Jurkat, Clone E6-1 (cell line): ENCODE data around the gene AHSA1.

Experiments used
- DNase-seq: peaks from one replicate; pipeline ENCODE4 v3.0.0-alpha.2; 2011; ENCODE audit warnings: low read depth, low spot score
- H3K4me3 ChIP-seq: 2 replicates; pipeline ENCODE4 v1.5.1; 2011; ENCODE audit warnings: mild to moderate bottlenecking, low read length, control low read depth, moderate library complexity

AHSA1 gene

DNA sequence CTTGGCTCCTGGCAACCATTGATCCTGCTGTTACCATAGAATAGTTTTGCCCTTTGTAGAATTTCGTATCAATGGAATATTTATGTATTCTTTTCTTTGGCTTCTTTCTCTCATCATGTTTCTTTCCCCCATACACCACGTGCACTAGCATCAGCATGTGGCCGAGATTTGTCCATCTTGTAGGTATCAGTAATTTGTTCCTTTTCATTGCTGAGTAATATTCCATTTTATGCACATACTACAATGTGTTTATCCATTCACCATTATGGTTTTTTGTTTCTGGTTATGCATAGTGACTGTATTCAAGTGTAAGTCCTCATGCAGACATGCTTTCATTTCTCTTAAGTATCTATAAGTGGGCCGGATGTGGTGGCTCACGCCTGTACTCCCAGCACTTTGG is 45.2 kb downstream of the AHSA1 start:
- no peak overlapping the region for H3K4me3 ChIP-seq
- no peak for DNase-seq

DNA sequence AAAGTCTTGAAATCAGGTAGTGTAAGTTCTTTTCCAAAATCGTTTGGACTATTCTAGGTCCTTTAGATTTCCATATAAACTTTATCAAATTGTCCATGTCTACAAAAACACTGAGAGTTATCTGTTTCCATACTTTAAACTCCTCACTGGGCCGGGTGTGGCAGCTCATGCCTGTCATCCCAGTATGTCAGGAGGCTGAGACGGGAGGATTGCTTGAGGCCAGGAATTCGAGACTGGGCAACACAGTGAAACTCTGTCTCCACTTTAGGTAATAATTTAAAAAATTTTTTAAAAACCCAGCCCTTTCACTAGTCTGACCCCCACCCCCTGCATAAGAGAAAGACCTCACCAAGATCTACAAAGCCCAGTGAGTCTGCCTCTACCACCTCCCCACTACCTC is 47.1 kb downstream of the AHSA1 start:
- H3K4me3 ChIP-seq: no peak overlapping the region
- no peak for DNase-seq

DNA sequence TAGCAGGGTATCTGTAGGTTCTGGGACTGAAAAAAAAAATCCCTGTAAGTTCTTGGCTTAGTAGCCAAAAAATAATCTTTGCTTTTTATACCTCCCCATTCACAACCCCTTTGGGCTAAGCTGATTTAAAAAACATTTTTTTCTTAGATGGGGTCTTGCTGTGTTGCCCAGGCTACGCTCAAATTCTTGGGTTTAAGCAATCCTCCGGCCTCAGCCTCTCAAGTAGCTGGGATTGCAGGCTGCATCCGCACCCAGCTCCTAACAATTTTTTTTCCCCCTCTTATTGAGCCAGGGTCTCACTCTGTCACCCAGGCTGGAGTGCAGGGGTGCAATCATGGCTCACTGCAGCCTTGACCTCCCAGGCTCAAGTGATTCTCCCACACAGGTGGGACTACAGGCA is 49.9 kb downstream of the AHSA1 start:
- H3K4me3 ChIP-seq: no peak overlapping the region
- DNase-seq: no peak

DNA sequence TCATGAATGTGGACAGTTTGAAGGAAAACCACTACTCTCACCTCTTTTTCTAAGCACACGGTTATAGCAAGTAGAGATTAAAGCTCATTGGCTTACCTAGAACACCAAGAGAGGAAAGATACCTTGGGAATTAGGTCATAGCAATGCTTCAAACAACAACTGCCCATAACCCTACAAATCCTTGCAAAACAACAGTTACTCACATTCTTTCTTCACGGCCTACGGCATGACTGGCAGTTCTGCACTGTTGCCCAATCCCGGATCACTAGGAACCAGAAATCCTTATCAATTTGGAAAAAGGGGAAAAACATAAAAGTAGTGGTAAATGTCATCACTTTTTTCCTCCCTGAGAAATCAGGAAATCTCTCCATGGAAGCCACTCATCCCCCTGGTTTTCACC is 50.4 kb downstream of the AHSA1 start:
- DNase-seq: no peak
- no peak overlapping the region for H3K4me3 ChIP-seq

DNA sequence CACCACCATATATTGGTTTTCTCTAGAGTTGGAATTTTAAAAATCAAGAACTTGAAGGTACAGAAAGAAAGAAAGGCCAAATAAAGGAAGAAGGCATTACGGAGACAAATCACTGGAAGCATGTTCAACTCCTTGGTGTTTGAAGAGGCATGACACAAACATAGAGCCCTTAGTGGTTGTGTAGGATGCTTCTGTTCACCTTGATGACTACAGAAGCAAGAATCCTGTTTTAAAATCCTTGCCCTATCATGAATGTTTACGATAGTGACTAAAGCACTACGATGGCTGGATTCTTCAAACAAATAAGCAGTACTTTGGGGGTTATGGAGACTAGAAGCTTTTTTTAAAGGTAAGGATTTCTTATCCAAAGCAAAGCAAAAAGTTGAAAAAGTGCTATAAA is 51.0 kb downstream of the AHSA1 start:
- H3K4me3 ChIP-seq: no peak overlapping the region
- no peak for DNase-seq

DNA sequence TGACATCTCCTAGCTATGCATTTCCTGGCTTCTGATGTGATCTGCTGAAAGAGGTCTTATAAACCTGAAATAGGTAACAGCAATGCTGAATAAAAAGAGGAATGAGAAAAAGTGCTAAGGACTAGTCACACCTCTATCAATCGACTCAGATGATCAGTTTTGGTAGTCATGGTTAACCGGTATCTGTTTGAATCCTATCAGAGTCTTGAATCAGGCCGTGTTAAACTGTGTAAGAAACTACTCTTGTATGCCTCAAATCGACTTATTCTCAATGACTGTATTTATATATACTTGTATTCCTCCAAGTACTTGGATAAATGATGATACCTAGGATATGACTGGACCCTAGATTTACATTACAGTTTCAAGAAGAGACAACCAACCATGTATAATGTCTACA is 51.5 kb downstream of the AHSA1 start:
- no peak overlapping the region for H3K4me3 ChIP-seq
- no peak for DNase-seq

DNA sequence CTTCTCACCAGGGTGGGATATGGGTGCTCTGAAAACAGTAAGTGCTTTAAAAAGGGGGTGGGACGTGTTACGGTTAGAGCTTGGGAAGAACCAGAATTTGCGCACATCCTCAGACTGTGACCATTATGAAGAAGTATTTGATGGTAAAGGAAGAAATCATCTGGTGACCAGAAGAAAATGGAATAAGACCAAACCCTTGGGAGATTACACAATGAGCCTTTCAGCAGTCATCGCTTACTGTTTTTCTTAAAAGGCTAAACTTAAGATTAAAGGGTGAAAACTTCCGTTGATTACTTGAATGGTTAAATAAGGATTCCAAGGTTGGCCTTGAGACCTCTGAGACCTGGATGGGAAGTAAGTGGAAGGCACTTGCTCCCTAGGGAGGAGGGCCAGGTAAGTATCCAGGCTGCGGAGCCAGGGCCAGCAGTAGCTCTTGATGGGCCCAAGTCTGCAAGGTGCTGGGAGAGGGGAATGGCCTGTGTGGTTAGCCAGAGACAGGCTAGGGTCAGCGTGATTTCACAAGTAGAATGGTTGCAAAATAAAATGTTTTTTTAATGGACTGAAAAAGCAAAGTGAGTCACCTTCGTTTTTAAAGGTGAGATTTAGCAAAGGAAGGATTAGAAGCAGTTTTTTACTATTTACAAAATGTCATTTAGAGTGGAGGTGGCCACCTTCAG is 53.7 kb downstream of the AHSA1 start:
- H3K4me3 ChIP-seq: no peak overlapping the region
- no peak for DNase-seq

DNA sequence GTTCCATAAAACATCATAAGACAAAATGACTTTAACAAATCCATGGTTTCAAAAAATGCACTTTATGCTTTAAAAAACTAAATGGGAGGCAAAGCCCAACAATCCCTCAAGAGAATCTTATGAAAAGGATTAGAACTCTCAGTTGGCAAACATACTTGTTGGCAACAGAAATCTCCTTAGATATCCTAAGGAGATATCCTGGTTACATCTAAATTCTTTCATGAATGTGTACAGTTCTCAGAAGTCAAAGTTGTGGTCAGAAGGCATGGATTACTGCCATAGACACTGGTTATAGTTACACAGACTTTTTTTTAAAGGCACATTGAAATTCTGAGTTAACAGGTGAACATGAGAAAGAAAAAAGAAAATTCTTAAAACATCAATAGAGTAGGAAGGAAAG is 58.2 kb downstream of the AHSA1 start:
- no peak overlapping the region for H3K4me3 ChIP-seq
- no peak for DNase-seq
